ENCODE measurements around the gene SLC35F3.
"Not testable (repeated sequence)": the region's sequence is repeated elsewhere in the genome, so short reads cannot be mapped to it uniquely, and the experiment has no call there.

The SLC35F3 gene

GRCh38 chr1:234134878-234135277 is 230.4 kb downstream of the SLC35F3 start:
- DNase-seq (ENCODE audit: insufficient read length, low spot score): no peak
- no peak for FAIRE-seq

GRCh38 chr1:234135501-234135900 is 231.0 kb downstream of the SLC35F3 start:
- no peak for FAIRE-seq
- no peak for DNase-seq (ENCODE audit: insufficient read length, low spot score)

- FAIRE-seq: no peak
- DNase-seq (ENCODE audit: insufficient read length, low spot score): no peak
These were observed 231.6 kb downstream of the SLC35F3 start for GRCh38 chr1:234136073-234136472.

- DNase-seq (ENCODE audit: insufficient read length, low spot score) (no peak), FAIRE-seq (no peak)
These were observed 235.5 kb downstream of the SLC35F3 start for GRCh38 chr1:234139966-234140365.

- no peak for FAIRE-seq
- DNase-seq (ENCODE audit: insufficient read length, low spot score): no peak
These were observed 235.9 kb downstream of the SLC35F3 start for GRCh38 chr1:234140388-234140787.

GRCh38 chr1:234141006-234141405 is 236.5 kb downstream of the SLC35F3 start:
- DNase-seq (ENCODE audit: insufficient read length, low spot score) (no peak), FAIRE-seq (no peak)

GRCh38 chr1:234143681-234144080 is 239.2 kb downstream of the SLC35F3 start:
- no peak for DNase-seq (ENCODE audit: insufficient read length, low spot score)
- FAIRE-seq: no peak

GRCh38 chr1:234144901-234145300 is 240.4 kb downstream of the SLC35F3 start:
- no peak for FAIRE-seq
- no peak for DNase-seq (ENCODE audit: insufficient read length, low spot score)

GRCh38 chr1:234148350-234148749 is 243.9 kb downstream of the SLC35F3 start:
- FAIRE-seq (no peak), DNase-seq (ENCODE audit: insufficient read length, low spot score) (no peak)

- DNase-seq (ENCODE audit: insufficient read length, low spot score): no peak
- FAIRE-seq: no peak
These were observed 244.3 kb downstream of the SLC35F3 start for GRCh38 chr1:234148816-234149215.

- DNase-seq (ENCODE audit: insufficient read length, low spot score) (no peak), FAIRE-seq (no peak)
These were observed 244.7 kb downstream of the SLC35F3 start for GRCh38 chr1:234149217-234149616.

- FAIRE-seq (no peak), DNase-seq (ENCODE audit: insufficient read length, low spot score) (no peak)
These were observed 246.4 kb downstream of the SLC35F3 start for GRCh38 chr1:234150892-234151291.

GRCh38 chr1:234152344-234152743 is 247.9 kb downstream of the SLC35F3 start:
- not testable (repeated sequence) for DNase-seq (ENCODE audit: insufficient read length, low spot score); FAIRE-seq

GRCh38 chr1:234154320-234155251 is 250.1 kb downstream of the SLC35F3 start:
- DNase-seq (ENCODE audit: insufficient read length, low spot score) (peak; percentile 28), FAIRE-seq (peak; percentile 85)

GRCh38 chr1:234162661-234163060 is 258.2 kb downstream of the SLC35F3 start:
- DNase-seq (ENCODE audit: insufficient read length, low spot score) (no peak), FAIRE-seq (no peak)

- no peak for DNase-seq (ENCODE audit: insufficient read length, low spot score)
- FAIRE-seq: no peak
These were observed 258.9 kb downstream of the SLC35F3 start for GRCh38 chr1:234163267-234163919.

- FAIRE-seq (no peak), DNase-seq (ENCODE audit: insufficient read length, low spot score) (no peak)
These were observed 259.7 kb downstream of the SLC35F3 start for GRCh38 chr1:234164098-234164709.

GRCh38 chr1:234168061-234168724 is 263.7 kb downstream of the SLC35F3 start:
- DNase-seq (ENCODE audit: insufficient read length, low spot score) (no peak), FAIRE-seq (no peak)

- DNase-seq (ENCODE audit: insufficient read length, low spot score) (no peak), FAIRE-seq (no peak)
These were observed 264.8 kb downstream of the SLC35F3 start for GRCh38 chr1:234169161-234169849.

- DNase-seq (ENCODE audit: insufficient read length, low spot score) (no peak), FAIRE-seq (no peak)
These were observed 265.6 kb downstream of the SLC35F3 start for GRCh38 chr1:234170067-234170466.
